K562 (cell line): ENCODE data around the gene CHST15. TPM values are rescaled to one million over a fixed set of nuclear protein-coding genes. Genes with fewer than 3 reads are reported as not detected.

Experiments
- ATAC-seq: fragments of 200-7000 bp; cut with Tn5 transposase; 3 replicates; pipeline ENCODE4 v1.9.1; 2020; ENCODE audit warnings: moderate library complexity
- BruUV-seq: library from RNA; stranded (reverse); fragments of 400-500 nt; replicated peaks from 2 replicates; lab custom pipeline; 2021; lab: Mats Ljungman, UMichigan
- CTCF ChIA-PET: fragments of 300-600 bp; formaldehyde crosslinking; extraction: SDS; loops from one replicate; lab custom pipeline; 2021; ENCODE audit warnings: low intra/inter-chr PET ratio; lab: Yijun Ruan, JAX
- POLR2A ChIA-PET: fragments of 300-600, 350-650 bp; sonication (Branson Sonifier 250); formaldehyde crosslinking; extraction: SDS; loops from one replicate; lab custom pipeline; 2021; ENCODE audit warnings: antibody characterized with exemption, inconsistent platforms; lab: Yijun Ruan, JAX
- DNase-seq, 4 experiments: peaks; one replicate each; pipeline versions ENCODE4 v3.0.0 to v3.0.0-alpha.2; 2011 to 2018; ENCODE audit warnings: low spot score in 3 of 4, mixed read lengths in 3 of 4; ENCODE audit errors: extremely low read depth in 1 of 4
- FAIRE-seq: peaks from 2 replicates; lab custom pipeline; 2011; peaks lifted over from hg19 to GRCh38; lab: Jason Lieb, UNC
- H2AFZ ChIP-seq: 2 replicates; pipeline ENCODE4 v1.6.0; 2011; ENCODE audit warnings: low read depth, low read length, control low read depth, inconsistent platforms
- H3K27ac ChIP-seq: fragments of 200-600 bp; 3 replicates; pipeline ENCODE4 v1.8.0; 2011; ENCODE audit warnings: low read depth, mild to moderate bottlenecking, control low read depth, inconsistent platforms, low read length, moderate library complexity, mixed read lengths; ENCODE audit errors: extremely low read depth
- H3K27me3 ChIP-seq, 2 experiments: fragments of 300-600 bp in 1 of 2; 2 replicates in 1 of 2; 3 replicates in 1 of 2; pipeline versions ENCODE4 v1.6.0 to v1.8.0; 2011; ENCODE audit warnings: inconsistent platforms in 2 of 2, low read length in 2 of 2, mild to moderate bottlenecking in 1 of 2, mixed read lengths in 1 of 2, moderate library complexity in 1 of 2; ENCODE audit not compliant: control insufficient read depth in 2 of 2, insufficient read depth in 2 of 2
- H3K36me3 ChIP-seq: fragments of 300-600 bp; 3 replicates; pipeline ENCODE4 v1.8.0; 2011; ENCODE audit warnings: mild to moderate bottlenecking, low read length, inconsistent platforms; ENCODE audit not compliant: control insufficient read depth, insufficient read depth
- H3K4me1 ChIP-seq, 2 experiments: fragments of 200-600 bp in 1 of 2; replicated peaks in 1 of 2; 2 replicates in 1 of 2; 3 replicates in 1 of 2; pipeline versions ENCODE4 v1.5.1 to v1.8.0; 2011; ENCODE audit warnings: inconsistent platforms in 2 of 2, low read length in 2 of 2, mild to moderate bottlenecking in 1 of 2, mixed read lengths in 1 of 2, moderate library complexity in 1 of 2; ENCODE audit not compliant: control insufficient read depth in 2 of 2, insufficient read depth in 2 of 2
- H3K4me2 ChIP-seq: 2 replicates; pipeline ENCODE4 v1.6.1; 2011; ENCODE audit warnings: low read length, control low read depth, inconsistent platforms, mixed read lengths; ENCODE audit not compliant: insufficient read depth
- H3K4me3 ChIP-seq: fragments of 200-600 bp; sonication (generic), shearing (Covaris generic); 2 replicates; pipeline ENCODE4 v1.5.1; 2016; ENCODE audit warnings: control low read depth, inconsistent platforms
- H3K79me2 ChIP-seq: fragments of 200-600 bp; 3 replicates; pipeline ENCODE4 v1.8.0; 2011; ENCODE audit warnings: low read length, inconsistent platforms; ENCODE audit not compliant: control insufficient read depth, insufficient read depth
- H3K9ac ChIP-seq, 2 experiments: 2 replicates each; pipeline versions ENCODE4 v1.6.0 to v1.6.1; 2011; ENCODE audit warnings: low read depth in 2 of 2, low read length in 2 of 2, control low read depth in 1 of 2, inconsistent platforms in 1 of 2, mild to moderate bottlenecking in 1 of 2, mixed read lengths in 1 of 2; ENCODE audit not compliant: insufficient read depth in 1 of 2
- H3K9me1 ChIP-seq: one replicate; pipeline ENCODE4 v1.6.0; 2011; ENCODE audit warnings: inconsistent platforms, mild to moderate bottlenecking, low read length, moderate library complexity; ENCODE audit not compliant: control insufficient read depth, insufficient read depth
- H3K9me3 ChIP-seq: replicated peaks from 2 replicates; pipeline ENCODE4 v1.5.1; 2011; ENCODE audit warnings: low read depth, low read length, inconsistent platforms; ENCODE audit not compliant: control insufficient read depth, insufficient read depth
- H4K20me1 ChIP-seq: replicated peaks from 2 replicates; pipeline ENCODE4 v1.6.1; 2011; ENCODE audit warnings: low read length, inconsistent platforms, mixed read lengths; ENCODE audit not compliant: control insufficient read depth, insufficient read depth
- CUX1 ChIP-seq: fragments of 200-800 bp; sonication (Bioruptor generic); IDR thresholded peaks from 2 replicates; pipeline ENCODE4 v1.6.1; 2016; ENCODE audit warnings: missing genetic modification characterization, missing compliant biosample characterization
- DEAF1 ChIP-seq: fragments of 450-650 bp; formaldehyde crosslinking; IDR thresholded peaks from 2 replicates; pipeline ENCODE4 v1.4.0; 2020; ENCODE audit warnings: mild to moderate bottlenecking, moderate library complexity
- ERF ChIP-seq: fragments of 450-650 bp; formaldehyde crosslinking; IDR thresholded peaks from 2 replicates; pipeline ENCODE4 v1.4.0; 2020; ENCODE audit warnings: mild to moderate bottlenecking, mixed read lengths
- GATAD2B ChIP-seq: fragments of 450-650 bp; IDR thresholded peaks from 2 replicates; pipeline ENCODE4 v1.6.1; 2017; ENCODE audit warnings: mild to moderate bottlenecking, borderline replicate concordance
- HNRNPH1 ChIP-seq: fragments of 200-400 bp; formaldehyde crosslinking; optimal IDR thresholded peaks from 2 replicates; pipeline ENCODE3; 2017; ENCODE audit warnings: low read depth, mild to moderate bottlenecking, low read length, moderate library complexity
- NRF1 ChIP-seq, 2 experiments: fragments of 450-650 bp; IDR thresholded peaks in 1 of 2; conservative IDR thresholded peaks in 1 of 2; 2 replicates each; pipeline ENCODE4 v1.6.1; 2014; ENCODE audit warnings: mild to moderate bottlenecking in 2 of 2
- OTX1 ChIP-seq: fragments of 450-650 bp; formaldehyde crosslinking; IDR thresholded peaks from 2 replicates; pipeline ENCODE4 v1.4.0; 2022; ENCODE audit warnings: mild to moderate bottlenecking
- POLR2AphosphoS2 ChIP-seq: IDR thresholded peaks from 2 replicates; pipeline ENCODE4 v1.6.1; 2012; ENCODE audit warnings: low read length, improper control_type of control experiment
- RBM15 ChIP-seq: fragments of 200-400 bp; formaldehyde crosslinking; IDR thresholded peaks from 2 replicates; pipeline ENCODE4 v1.6.1; 2018; ENCODE audit warnings: mild to moderate bottlenecking, low read length, moderate library complexity; ENCODE audit not compliant: insufficient read depth
- SP2 ChIP-seq: IDR thresholded peaks from 2 replicates; pipeline ENCODE4 v1.6.1; 2011; ENCODE audit warnings: mild to moderate bottlenecking, low read depth, low read length, moderate library complexity; ENCODE audit not compliant: poor library complexity, severe bottlenecking; ENCODE audit errors: extremely low read depth
- TFAM ChIP-seq: fragments of 250-450 bp; sonication (Bioruptor Pico); conservative IDR thresholded peaks from 2 replicates; pipeline ENCODE4 v1.5.0; 2021; ENCODE audit warnings: mild to moderate bottlenecking, moderate library complexity
- U2AF2 ChIP-seq: fragments of 200-400 bp; formaldehyde crosslinking; optimal IDR thresholded peaks from 2 replicates; pipeline ENCODE3; 2017; ENCODE audit warnings: low read depth, mild to moderate bottlenecking, low read length
- ZNF280B ChIP-seq: fragments of 250-450 bp; sonication (Bioruptor Pico); IDR thresholded peaks from 2 replicates; pipeline ENCODE4 v1.5.1; 2021; ENCODE audit warnings: mild to moderate bottlenecking
- whole genome bisulfite sequencing: fragments of 100-300 bp; shearing (Covaris generic); methylation state at CpG from one replicate; pipeline ENCODE4 v1.1.6; 2016; ENCODE audit warnings: low coverage, mixed read lengths; ENCODE audit not compliant: insufficient coverage; ENCODE audit errors: missing lambda C conversion rate; 5-methylcytosine and 5-hydroxymethylcytosine counted together
- in situ Hi-C: fragments of 300-500 bp; cut with MboI; formaldehyde crosslinking; loops from 4 replicates; pipeline ENCODE4 v1.15.0; 2018; ENCODE audit warnings: inconsistent platforms, mixed read lengths
- intact Hi-C: fragments of 100-400 bp; cut with micrococcal nuclease; formaldehyde crosslinking; loops from 2 replicates; pipeline ENCODE4 v1.14.2; 2022
- polyA plus RNA-seq, 8 experiments: library from polyadenylated mRNA; depleted of rRNA in 4 of 8; stranded (reverse) in 5 of 8; unstranded in 3 of 8; fragments of >200 nt; fragmentation: Nextera tagmentation in 2 of 8; fragmentation: Illumina TruSeq in 1 of 8; extraction: Ambion mirVana in 2 of 8; extraction: Trizol in 1 of 8; gene quantifications; 2 replicates each; pipeline versions ENCODE4 v1.2.1 to v1.2.3, GENCODE V29; 2011 to 2014; ENCODE audit warnings: inconsistent platforms in 1 of 8, missing spikeins in 1 of 8
- total RNA-seq, 7 experiments: library from RNA; depleted of rRNA in 6 of 7; stranded (reverse); fragments of >200 nt in 6 of 7; fragmentation: Illumina TruSeq in 2 of 7; extraction: Trizol in 2 of 7; gene quantifications; 2 replicates each; pipeline versions ENCODE4 v1.2.1 to v1.2.3, GENCODE V29; 2011 to 2021; ENCODE audit warnings: low replicate concordance in 1 of 7

The CHST15 gene
- total and polyA plus RNA-seq, 9 of the 15 experiments (the other 6 are each of a cell fraction or from before 2014, with no cell fraction given): 0.04 to 0.16 (median 0.08) TPM

GRCh38 chr10:124075231-124075955, 18.0 kb downstream of the CHST15 start:
- ATAC-seq (no peak), DNase-seq (no peak), FAIRE-seq (no peak)
- Histone ChIP-seq H4K20me1 (no peaks in the 10 kb centered on the region), H3K4me2 (no peak overlapping the region), H3K36me3 (no peaks in the 10 kb centered on the region), H3K27ac (no peak overlapping the region), H3K27me3 (peaks cover 4 to 47% of the 10 kb centered on the region in 2 experiments; a peak in 3 of 5 replicates), H3K9ac (no peak overlapping the region), H2AFZ (no peak overlapping the region), H3K4me3 (no peak overlapping the region), H3K4me1 (no peaks in the 10 kb centered on the region), H3K79me2 (no peaks in the 10 kb centered on the region), H3K9me3 (no peaks in the 10 kb centered on the region), H3K9me1 (no peaks in the 10 kb centered on the region)
- POLR2A ChIA-PET: interaction anchor here (1.0 kb wide), 1 partner anchor 10 kb away, joined by 3 read pairs; no protein-coding TSS in a partner anchor
- BruUV-seq: no TSS peak
- 0% methylated on average over 10 of the region's 12 CpGs for WGBS
- in situ Hi-C loops: no loop called here
- intact Hi-C loops: no loop called here
- CTCF ChIA-PET: no interaction called here
- TF ChIP-seq U2AF2 (no peak), ZNF280B (CRISPR knock-in tag) (no peak), POLR2AphosphoS2 (no peak), SP2 (no peak), NRF1 (conservative IDR thresholded peaks at IDR 0.05 in 1 of 2, IDR thresholded peaks at IDR 0.05 in 1 of 2) (no peak), ERF (CRISPR knock-in tag) (no peak), RBM15 (no peak), OTX1 (CRISPR knock-in tag) (no peak), HNRNPH1 (no peak), TFAM (no peak), DEAF1 (CRISPR knock-in tag) (no peak), CUX1 (CRISPR knock-in tag) (no peak), GATAD2B (no peak)
